Measurements from ENCODE around the gene FRG1.
"Not testable (repeated sequence)": the region's sequence is repeated elsewhere in the genome, so short reads cannot be mapped to it uniquely, and the experiment has no call there.

The FRG1 gene

GRCh38 chr4:189940178-189941004 lies at the start of gene FRG1:
FRG1 (plus strand) TSS chr4:189940872; CDS start chr4:189941010, 138 bp downstream.
- no peak for DNase-seq

GRCh38 chr4:189897667-189898066 lies 43.0 kb upstream of the FRG1 start:
- DNase-seq: no peak

DNA sequence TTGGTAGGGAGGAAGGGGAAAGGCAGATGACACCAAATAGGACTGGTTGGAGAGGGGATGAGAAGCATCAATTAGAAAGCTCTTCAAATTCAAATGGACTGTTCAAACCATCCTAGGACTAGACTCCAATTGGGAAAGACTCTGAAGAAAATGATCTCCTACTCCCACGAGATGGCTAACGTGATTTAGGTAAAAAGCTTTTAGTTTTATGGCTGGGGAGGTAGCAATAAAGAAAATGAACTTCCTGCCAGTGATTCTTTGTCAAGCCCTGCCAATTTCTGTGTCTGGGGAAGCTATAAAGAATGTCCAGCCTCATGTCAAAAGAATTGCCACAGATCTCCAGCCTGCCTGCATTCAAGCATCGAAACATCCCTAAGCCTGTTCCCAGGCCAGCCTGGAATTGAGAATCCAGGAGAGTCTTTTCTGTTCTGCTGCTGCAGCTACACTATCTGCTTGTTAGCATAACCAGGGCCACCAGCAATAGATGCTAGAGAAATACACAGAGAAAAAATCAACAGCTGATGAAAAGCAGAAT lies 41.1 kb upstream of the FRG1 start:
- DNase-seq: not testable (repeated sequence)

GRCh38 chr4:189904420-189905027 lies 36.1 kb upstream of the FRG1 start:
- not testable (repeated sequence) for DNase-seq

DNA sequence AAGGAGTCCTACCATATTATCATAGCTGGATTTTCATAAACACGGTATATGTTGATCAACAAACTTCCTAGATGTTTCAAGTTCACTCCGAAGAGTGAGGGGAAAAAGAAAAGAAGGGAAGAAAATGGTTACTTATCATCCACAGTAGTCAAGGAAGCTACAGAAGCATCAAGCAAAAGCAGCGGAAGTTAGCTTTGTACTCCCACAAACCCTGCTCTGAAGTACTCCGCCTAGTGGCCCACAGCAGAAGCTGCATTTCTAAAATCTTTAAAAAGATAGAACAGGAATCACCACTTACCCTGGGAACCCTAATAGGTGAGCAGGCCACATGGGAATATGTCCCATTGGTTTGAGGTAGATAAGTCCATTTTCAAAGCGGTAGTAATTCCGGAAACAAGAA lies 28.5 kb upstream of the FRG1 start:
- DNase-seq: no peak

DNA sequence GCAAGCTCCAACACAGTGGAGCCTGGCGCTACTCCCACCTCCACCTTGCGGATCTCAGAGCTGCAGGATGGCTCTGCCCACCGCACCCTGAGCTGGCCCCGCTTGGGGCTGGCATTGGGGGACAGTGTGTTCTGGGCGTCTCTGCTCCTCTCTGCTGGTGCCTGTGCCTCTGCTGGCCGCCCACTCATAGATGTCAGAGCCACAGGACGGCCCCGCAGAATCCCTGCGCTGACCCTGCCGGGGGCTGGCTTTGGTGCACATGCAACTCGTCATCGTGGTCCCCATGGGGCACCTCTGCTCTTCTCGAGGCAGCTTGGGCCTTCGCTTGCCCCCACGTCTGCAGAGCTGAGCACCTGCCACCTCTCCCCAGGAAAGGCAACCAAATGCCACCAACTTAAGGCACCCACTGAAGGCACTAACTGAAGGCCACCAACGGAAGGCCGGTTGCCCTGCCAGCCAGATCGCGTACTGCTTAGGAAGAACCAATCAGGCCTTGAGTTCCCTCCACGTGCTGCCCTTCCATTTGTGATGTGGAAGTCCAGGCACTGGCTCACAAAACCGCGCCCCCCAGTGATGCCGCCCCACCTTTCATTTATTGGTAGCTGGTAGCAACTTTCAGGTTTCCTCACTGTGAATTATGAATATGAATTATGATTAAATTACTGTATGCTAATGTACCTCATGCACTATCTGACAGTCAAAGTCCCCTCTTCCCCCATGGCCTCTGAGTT lies 23.3 kb upstream of the FRG1 start:
- DNase-seq: no peak

DNA sequence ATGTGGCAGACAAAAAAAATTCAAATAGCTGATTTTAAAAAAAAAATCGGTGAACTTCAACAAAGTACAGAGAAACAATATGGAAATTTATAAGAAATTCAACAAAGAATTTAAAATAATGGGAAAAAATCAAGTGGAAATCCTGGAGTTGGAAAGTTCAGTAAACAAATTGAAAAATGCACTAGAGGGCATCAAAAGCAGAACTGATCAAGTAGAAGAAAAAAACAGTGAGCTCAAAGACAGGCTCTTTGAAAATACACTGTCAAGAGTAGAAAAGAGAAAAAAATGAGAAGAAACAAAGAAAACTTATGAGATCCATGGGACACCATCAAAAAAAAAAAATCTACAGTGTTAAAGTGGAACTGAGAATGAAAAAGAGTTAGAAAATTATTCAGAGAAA lies 19.6 kb upstream of the FRG1 start:
- no peak for DNase-seq

GRCh38 chr4:189926742-189927141 lies 13.9 kb upstream of the FRG1 start:
- not testable (repeated sequence) for DNase-seq

DNA sequence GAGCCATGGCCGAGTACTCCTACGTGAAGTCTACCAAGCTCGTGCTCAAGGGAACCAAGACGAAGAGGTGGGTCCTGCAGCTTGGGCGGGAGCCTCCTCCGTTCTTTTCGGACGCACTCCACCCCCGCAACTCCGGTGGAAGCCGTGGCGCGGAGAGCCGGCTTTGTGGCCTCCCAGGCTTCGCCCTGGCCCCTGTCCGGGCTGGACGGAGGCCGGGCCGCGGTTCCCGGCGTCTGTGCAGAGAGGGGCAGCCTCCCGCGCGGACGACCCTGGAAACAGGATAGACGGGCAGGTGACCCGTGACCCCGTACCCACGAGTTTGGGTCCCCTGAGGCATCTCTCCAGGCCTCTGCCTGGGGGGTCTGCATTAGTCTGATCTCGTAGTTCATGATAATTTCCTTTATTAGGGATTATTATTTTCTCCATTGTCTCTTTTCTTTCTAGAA lies 356 bp downstream of the FRG1 start:
- no peak for DNase-seq

GRCh38 chr4:189942412-189942811 lies 1.7 kb downstream of the FRG1 start:
- not testable (repeated sequence) for DNase-seq

DNA sequence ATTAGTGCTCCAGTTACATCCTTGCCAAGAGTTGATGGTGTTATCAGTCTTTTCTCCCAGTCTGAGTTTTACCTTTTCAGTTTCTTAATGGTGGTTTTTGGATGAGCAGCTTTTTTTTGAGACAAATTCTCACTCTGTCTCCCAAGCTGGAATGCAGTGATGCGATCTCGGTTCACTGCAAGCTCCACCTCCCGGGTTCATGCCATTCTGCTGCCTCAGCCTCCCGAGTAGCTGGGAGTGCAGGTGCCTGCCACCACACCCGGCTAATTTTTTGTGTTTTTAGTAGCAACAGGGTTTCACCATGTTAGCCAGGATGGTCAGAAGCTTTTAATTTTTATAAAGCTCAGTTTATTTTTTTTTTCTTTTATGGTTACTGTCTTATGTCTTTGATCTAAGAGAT lies 3.4 kb downstream of the FRG1 start:
- not testable (repeated sequence) for DNase-seq

DNA sequence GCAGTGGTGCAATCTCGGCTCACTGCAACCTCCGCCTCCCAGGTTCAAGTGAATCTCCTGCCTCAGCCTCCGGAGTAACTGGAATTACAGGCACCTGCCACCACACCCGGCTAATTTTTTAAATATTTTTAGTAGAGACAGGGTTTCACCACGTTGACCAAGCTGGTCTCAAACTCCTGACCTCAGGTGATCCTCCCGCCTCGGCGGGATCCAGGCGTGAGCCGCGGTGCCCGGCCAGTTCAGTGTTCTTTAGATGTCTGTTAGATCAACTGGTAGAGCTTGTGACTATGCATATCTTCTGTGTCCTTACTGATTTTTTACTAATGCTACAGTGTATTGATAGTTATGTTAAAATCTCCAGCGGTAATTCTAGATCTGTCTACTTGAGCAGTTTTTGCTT lies 6.2 kb downstream of the FRG1 start:
- not testable (repeated sequence) for DNase-seq

- not testable (repeated sequence) for DNase-seq
Measured at GRCh38 chr4:189948486-189948885, 7.8 kb downstream of the FRG1 start.

- DNase-seq: not testable (repeated sequence)
Measured at GRCh38 chr4:189969291-189969690, 28.6 kb downstream of the FRG1 start.

DNA sequence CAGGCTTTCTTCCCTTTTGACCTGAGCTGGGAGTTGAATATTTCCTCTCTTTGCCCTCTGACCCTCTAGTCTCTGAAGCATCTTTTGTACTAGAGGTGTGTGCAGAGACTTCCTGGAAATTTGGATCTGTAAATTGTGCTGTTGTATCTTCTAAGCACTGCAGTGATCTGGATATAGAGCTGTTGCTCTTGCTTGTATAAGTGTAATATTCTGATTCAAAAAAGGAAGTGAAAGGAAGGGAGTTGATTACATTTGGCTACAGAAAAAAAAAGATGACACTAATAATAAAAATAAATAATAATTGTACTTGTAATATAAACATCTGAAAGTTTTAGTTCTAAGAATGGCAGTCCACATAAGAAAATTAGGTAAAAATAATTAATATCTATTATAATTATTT lies 33.0 kb downstream of the FRG1 start:
- DNase-seq: no peak

DNA sequence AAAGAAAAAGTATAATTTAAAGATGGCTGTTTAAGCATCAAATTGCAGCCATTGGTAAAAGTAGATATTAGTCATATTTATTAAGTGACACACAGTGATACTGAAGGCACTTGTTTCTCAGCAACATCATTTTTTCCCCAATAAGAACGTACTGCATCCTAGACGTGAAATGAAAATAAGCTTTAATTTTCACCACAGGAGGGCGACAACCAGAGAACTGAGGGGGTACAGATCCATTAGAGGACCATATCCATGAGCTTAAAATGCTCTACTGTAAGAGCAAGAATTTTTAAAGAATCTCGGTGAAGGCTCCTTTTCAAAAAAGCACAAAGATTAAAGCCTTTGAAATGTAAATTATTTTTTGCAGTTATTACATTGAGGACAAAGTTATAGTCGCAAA lies 33.4 kb downstream of the FRG1 start:
- no peak for DNase-seq

DNA sequence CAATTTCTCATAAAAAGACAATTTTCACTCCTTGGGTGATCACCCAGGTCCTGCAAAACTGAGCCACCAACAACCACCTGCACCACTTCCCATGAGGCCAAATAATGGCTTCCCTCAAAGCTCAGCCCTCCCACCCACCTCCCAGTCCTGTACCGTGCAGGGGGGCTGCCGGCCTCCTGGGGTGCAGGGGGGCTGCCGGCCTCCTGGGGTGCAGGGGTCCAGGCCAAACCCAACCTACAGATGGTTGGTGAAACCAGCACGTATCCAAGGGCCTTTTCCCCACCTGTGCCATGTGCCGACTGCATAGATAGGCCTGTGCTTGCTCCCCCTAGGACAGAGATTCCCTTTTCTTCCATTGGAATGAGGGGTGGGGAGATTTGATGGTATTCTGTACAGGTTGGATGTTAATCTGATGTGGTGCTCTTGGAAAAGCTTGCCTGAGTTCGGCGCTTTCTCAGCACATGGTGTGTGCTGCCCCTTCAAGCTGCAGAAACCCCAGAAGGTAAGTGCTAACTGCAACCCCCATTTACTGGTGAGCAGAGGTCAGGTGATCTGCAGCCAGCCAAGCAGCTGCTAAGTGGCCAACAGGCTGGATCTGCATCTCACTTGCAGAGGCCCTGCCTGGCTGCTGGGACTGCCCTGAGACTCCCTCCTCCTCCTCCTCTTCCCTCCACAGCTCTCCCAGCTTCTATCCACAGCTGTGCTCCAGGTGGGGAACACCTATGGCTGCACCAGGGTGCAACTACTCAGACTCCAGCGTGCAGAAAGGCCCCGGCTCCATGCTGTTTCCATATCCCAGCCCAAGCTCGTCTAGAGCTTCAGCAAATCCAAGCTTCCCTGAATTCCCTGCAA lies 38.8 kb downstream of the FRG1 start:
- DNase-seq: no peak

DNA sequence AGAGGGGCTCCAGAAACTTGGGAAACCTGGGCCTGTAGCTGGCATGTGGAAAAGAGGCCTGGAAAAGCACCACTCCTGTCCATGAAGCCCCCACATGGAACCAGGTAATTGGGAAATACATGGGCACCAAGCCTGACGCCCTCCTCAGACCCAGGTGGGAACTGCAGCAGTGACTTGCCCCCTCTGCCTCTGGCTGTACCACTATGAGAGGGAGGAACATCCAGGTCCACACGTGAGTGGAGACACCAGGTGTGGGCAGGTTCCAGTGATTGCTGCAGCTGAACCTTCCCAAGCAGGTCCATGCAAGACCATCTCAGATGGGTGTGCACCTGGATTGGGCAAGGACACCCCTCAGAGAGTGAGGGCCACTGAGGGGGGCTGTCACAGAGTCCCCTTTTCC lies 39.6 kb downstream of the FRG1 start:
- not testable (repeated sequence) for DNase-seq

GRCh38 chr4:189981970-189982369 lies 41.3 kb downstream of the FRG1 start:
- DNase-seq: no peak

DNA sequence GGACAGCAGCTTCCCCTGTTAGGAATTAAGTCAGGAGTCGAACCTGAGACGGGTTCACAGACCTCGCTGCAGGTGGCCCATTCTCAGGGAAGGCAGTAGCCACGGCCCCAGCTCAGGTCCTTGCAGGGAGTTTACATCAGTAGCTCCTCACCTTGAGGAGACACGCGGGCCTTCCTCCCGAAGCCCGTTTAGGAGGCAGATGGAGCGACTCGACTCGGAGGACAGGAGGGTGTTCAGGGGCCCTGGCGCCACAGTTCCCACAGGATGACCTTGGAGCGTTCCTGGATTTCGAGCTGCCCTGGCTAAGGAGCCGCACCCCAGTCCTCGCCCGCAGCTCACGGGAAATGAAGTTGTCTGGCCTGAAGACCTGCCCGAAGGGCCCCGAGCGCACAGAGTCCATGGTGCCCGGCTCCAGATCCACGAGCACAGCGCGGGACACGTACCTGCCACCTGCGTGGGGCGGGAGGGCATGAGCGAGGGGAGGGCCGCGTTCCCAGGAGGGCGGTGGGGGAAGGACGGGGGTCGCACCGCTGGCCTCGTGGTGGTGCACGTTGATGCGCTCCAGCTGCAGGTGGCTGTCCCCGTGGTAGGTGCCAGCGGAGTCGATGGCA lies 43.3 kb downstream of the FRG1 start:
- DNase-seq: not testable (repeated sequence)

DNA sequence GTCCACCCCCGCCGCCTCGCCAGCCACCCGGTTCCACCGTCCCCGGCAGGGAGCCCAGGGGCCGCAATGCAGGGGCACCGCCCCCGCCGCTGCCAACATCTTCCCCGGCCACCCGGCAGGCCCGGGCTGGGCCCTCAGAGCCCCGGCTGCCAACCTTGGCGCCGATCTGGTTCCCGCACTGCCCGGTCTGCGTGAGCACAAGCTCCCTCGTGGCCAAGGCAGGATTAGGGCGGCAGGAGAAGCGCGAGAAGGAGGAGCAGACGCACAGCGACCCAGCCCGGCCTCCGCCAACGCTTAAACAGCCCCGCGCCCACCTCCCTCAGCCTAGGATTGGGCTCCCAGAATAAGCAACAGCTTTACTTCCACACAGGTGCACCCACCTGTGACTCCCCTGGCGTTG lies 44.0 kb downstream of the FRG1 start:
- not testable (repeated sequence) for DNase-seq

Measured in NCI-H146 (cell line).